Mucosa of gallbladder (tissue), 1 donor: Measurements from ENCODE around the gene MPST. TPM values are rescaled to one million over a fixed set of nuclear protein-coding genes. Genes with fewer than 3 reads are reported as not detected.

Experiments
- DNase-seq: peaks from one replicate; pipeline ENCODE4 v3.0.0-alpha.2; 2020; ENCODE audit warnings: low spot score
- total RNA-seq: library from RNA; stranded (reverse); gene quantifications from one replicate; pipeline ENCODE4 v1.2.1, GENCODE V29; 2021
- donor health status: DM: no; HTN: no; CAD: no.

Gene MPST
- total RNA-seq, 1 donor from 2014 or later = 129 TPM

DNA sequence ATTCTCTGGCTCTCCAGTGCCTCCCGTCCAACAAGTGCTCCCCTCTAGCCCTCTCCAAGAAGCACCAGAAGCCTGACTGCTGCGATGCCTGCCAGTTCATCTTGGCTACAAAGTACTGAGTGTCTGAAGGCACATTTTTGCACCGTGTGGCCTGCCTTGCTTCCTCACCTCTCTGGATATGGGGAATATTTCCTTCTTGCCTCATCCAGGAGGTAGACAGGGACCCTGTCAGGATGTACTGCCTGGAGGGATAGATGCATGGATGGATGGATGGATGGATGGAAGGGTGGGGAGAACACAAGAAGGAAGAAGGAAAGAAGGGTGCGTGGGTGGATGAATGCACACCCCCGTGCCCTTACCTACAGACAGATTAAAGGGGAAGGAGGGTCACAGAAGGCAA is 59.6 kb downstream of the MPST start:
- DNase-seq = no peak

Other genes starting within 250 kb of the MPST start
- 48.1 TPM for gene IFT27, start 243.6 kb upstream of the MPST start, total RNA-seq
- not detected for gene PVALB, start 202.7 kb upstream of the MPST start, total RNA-seq
- 11.3 TPM for gene NCF4, start 158.7 kb upstream of the MPST start, total RNA-seq
- 5.8 TPM for gene CSF2RB, start 106.1 kb upstream of the MPST start, total RNA-seq
- gene TST, start 295 bp upstream of the MPST start, total RNA-seq = 281 TPM
- gene KCTD17, start 32.0 kb downstream of the MPST start, total RNA-seq = 51.9 TPM
- gene TMPRSS6, start 90.0 kb downstream of the MPST start, total RNA-seq = 9.2 TPM
- gene IL2RB, start 130.2 kb downstream of the MPST start, total RNA-seq = 6.0 TPM
- gene C1QTNF6, start 168.5 kb downstream of the MPST start, total RNA-seq = 7.2 TPM
- 0.06 TPM for gene SSTR3, start 192.7 kb downstream of the MPST start, total RNA-seq
- 46.4 TPM for gene RAC2, start 224.5 kb downstream of the MPST start, total RNA-seq